GM06990 (cell line): ENCODE measurements around the gene ZNF565.

Experiments used
- DNase-seq: peaks from one replicate; pipeline ENCODE4 v3.0.0-alpha.2; 2011; ENCODE audit not compliant: insufficient read length; ENCODE audit errors: extremely low read depth
- H3K27me3 ChIP-seq: replicated peaks from 2 replicates; pipeline ENCODE4 v1.6.0; 2011; ENCODE audit warnings: low read length; ENCODE audit not compliant: control insufficient read depth, insufficient read depth
- H3K36me3 ChIP-seq: 2 replicates; pipeline ENCODE4 v1.5.1; 2011; ENCODE audit warnings: low read length; ENCODE audit not compliant: control insufficient read depth, insufficient read depth
- H3K4me3 ChIP-seq: replicated peaks from 2 replicates; pipeline ENCODE4 v1.5.1; 2011; ENCODE audit warnings: low read depth, mild to moderate bottlenecking, control low read depth, low read length
- TF ChIP-seq, protein P1 (sequence below): IDR thresholded peaks from 2 replicates; pipeline ENCODE4 v1.5.1; 2011; ENCODE audit warnings: low read length, control low read depth, mild to moderate bottlenecking, inconsistent platforms; ENCODE audit not compliant: insufficient read depth, poor library complexity, severe bottlenecking

The ZNF565 gene

GRCh38 chr19:36221474-36221873 lies 7.0 kb upstream of the ZNF565 start:
- Histone ChIP-seq H3K27me3 (no peaks in the 10 kb centered on the region), H3K4me3 (no peak overlapping the region), H3K36me3 (peaks cover 13% of the 10 kb centered on the region)
- DNase-seq = no peak
- TF ChIP-seq, protein P1, sequence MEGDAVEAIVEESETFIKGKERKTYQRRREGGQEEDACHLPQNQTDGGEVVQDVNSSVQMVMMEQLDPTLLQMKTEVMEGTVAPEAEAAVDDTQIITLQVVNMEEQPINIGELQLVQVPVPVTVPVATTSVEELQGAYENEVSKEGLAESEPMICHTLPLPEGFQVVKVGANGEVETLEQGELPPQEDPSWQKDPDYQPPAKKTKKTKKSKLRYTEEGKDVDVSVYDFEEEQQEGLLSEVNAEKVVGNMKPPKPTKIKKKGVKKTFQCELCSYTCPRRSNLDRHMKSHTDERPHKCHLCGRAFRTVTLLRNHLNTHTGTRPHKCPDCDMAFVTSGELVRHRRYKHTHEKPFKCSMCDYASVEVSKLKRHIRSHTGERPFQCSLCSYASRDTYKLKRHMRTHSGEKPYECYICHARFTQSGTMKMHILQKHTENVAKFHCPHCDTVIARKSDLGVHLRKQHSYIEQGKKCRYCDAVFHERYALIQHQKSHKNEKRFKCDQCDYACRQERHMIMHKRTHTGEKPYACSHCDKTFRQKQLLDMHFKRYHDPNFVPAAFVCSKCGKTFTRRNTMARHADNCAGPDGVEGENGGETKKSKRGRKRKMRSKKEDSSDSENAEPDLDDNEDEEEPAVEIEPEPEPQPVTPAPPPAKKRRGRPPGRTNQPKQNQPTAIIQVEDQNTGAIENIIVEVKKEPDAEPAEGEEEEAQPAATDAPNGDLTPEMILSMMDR = no peak

DNA sequence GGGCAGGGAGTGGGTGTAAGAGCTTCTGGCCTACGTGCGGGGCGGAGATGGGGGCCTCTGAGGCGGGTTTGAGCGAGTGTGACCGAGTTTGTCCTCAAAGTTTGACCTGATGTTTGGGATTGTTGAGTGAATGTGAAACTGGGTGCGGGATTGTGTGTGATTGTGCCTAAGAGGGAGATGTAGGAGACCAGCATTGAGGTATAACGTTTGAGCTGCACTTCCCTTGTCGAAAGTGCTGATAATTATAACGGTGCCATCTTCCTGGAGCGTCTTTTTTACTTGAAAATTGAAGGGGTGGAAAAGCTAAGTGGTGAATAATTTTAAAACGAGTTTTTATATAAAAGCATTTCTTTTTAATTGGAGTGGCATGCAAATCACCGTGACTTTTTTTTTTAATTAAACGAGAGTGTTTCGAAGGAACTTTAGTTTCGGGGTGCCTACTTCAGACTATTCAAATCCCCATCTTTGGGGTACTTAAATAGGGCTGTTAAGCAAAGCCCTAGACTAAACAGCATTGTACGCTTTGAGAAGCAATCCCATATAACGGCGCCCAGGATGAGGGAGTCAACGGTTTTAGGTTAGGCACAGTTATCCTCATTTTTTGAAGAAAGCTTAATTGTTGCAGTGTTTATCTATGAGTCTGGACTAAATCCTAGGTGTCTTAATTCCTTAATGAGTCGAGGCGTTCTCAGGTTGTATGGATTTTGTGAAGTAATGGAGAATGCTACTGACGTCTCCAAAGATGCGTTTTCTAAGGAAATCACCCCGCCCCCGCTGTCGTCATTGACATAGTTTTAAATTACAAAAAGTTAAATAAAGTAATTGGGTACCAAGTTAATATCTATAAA lies 1.0 kb upstream of the ZNF565 start:
- no peak for DNase-seq
- Histone ChIP-seq H3K27me3 (no peaks in the 10 kb centered on the region), H3K36me3 (no peaks in the 10 kb centered on the region; the same call in 1 of the 2 replicates), H3K4me3 (peak overlapping the region; percentile 84)
- TF ChIP-seq, protein P1 = no peak

GRCh38 chr19:36212895-36213294 lies 1.6 kb downstream of the ZNF565 start:
- H3K36me3 ChIP-seq = no peaks in the 10 kb centered on the region; the same call in 1 of the 2 replicates
- TF ChIP-seq, protein P1 = no peak
- no peak overlapping the region for H3K4me3 ChIP-seq
- no peak for DNase-seq
- H3K27me3 ChIP-seq = no peaks in the 10 kb centered on the region

GRCh38 chr19:36210497-36210896 lies 4.0 kb downstream of the ZNF565 start:
- DNase-seq = no peak
- TF ChIP-seq, protein P1 = no peak
- no peak overlapping the region for H3K4me3 ChIP-seq
- H3K36me3 ChIP-seq = no peaks in the 10 kb centered on the region
- no peaks in the 10 kb centered on the region for H3K27me3 ChIP-seq

- TF ChIP-seq, protein P1 = no peak
- no peak for DNase-seq
- Histone ChIP-seq H3K4me3 (no peak overlapping the region), H3K36me3 (no peaks in the 10 kb centered on the region), H3K27me3 (no peaks in the 10 kb centered on the region)
Observed at GRCh38 chr19:36209372-36209771, 5.1 kb downstream of the ZNF565 start.
